ENCODE measurements around the gene ACACA.

Gene ACACA

GRCh38 chr17:37286430-37286829 is 120.2 kb downstream of the ACACA start:
- H3K36me3 ChIP-seq (ENCODE audit: control insufficient read depth, insufficient read depth, low read length), result peaks cover 32% of the 10 kb centered on the region
- no peaks in the 10 kb centered on the region for H3K27me3 ChIP-seq (ENCODE audit: control insufficient read depth, insufficient read depth, low read length)
- H3K4me1 ChIP-seq (ENCODE audit: control insufficient read depth, insufficient read depth, low read length), result no peaks in the 10 kb centered on the region
- no peaks in the 10 kb centered on the region for H3K9me3 ChIP-seq (ENCODE audit: control insufficient read depth, insufficient read depth, low read length)
- no peak overlapping the region for H3K9ac ChIP-seq (ENCODE audit: low read depth, low read length)
- H3K27ac ChIP-seq (ENCODE audit: low read depth, low read length), result no peak overlapping the region
- H3K4me3 ChIP-seq (ENCODE audit: low read depth, low read length), result no peak overlapping the region

GRCh38 chr17:37284191-37284590 is 122.4 kb downstream of the ACACA start:
- Histone ChIP-seq H3K9ac (ENCODE audit: low read depth, low read length) (no peak overlapping the region), H3K4me3 (ENCODE audit: low read depth, low read length) (no peak overlapping the region), H3K27ac (ENCODE audit: low read depth, low read length) (no peak overlapping the region), H3K36me3 (ENCODE audit: control insufficient read depth, insufficient read depth, low read length) (peaks cover 43% of the 10 kb centered on the region), H3K9me3 (ENCODE audit: control insufficient read depth, insufficient read depth, low read length) (no peaks in the 10 kb centered on the region), H3K4me1 (ENCODE audit: control insufficient read depth, insufficient read depth, low read length) (no peaks in the 10 kb centered on the region), H3K27me3 (ENCODE audit: control insufficient read depth, insufficient read depth, low read length) (no peaks in the 10 kb centered on the region)

- H3K36me3 ChIP-seq (ENCODE audit: control insufficient read depth, insufficient read depth, low read length), result peaks cover 43% of the 10 kb centered on the region
- no peak overlapping the region for H3K9ac ChIP-seq (ENCODE audit: low read depth, low read length)
- no peaks in the 10 kb centered on the region for H3K27me3 ChIP-seq (ENCODE audit: control insufficient read depth, insufficient read depth, low read length)
- H3K27ac ChIP-seq (ENCODE audit: low read depth, low read length), result no peak overlapping the region
- no peaks in the 10 kb centered on the region for H3K4me1 ChIP-seq (ENCODE audit: control insufficient read depth, insufficient read depth, low read length)
- H3K9me3 ChIP-seq (ENCODE audit: control insufficient read depth, insufficient read depth, low read length), result no peaks in the 10 kb centered on the region
- H3K4me3 ChIP-seq (ENCODE audit: low read depth, low read length), result no peak overlapping the region
Measured at GRCh38 chr17:37283414-37283961, 123.1 kb downstream of the ACACA start.

- no peaks in the 10 kb centered on the region for H3K9me3 ChIP-seq (ENCODE audit: control insufficient read depth, insufficient read depth, low read length)
- H3K27me3 ChIP-seq (ENCODE audit: control insufficient read depth, insufficient read depth, low read length), result no peaks in the 10 kb centered on the region
- H3K4me3 ChIP-seq (ENCODE audit: low read depth, low read length), result no peak overlapping the region
- no peak overlapping the region for H3K9ac ChIP-seq (ENCODE audit: low read depth, low read length)
- H3K4me1 ChIP-seq (ENCODE audit: control insufficient read depth, insufficient read depth, low read length), result no peaks in the 10 kb centered on the region
- peaks cover 68% of the 10 kb centered on the region for H3K36me3 ChIP-seq (ENCODE audit: control insufficient read depth, insufficient read depth, low read length)
- no peak overlapping the region for H3K27ac ChIP-seq (ENCODE audit: low read depth, low read length)
Measured at GRCh38 chr17:37280841-37281240, 125.8 kb downstream of the ACACA start.

DNA sequence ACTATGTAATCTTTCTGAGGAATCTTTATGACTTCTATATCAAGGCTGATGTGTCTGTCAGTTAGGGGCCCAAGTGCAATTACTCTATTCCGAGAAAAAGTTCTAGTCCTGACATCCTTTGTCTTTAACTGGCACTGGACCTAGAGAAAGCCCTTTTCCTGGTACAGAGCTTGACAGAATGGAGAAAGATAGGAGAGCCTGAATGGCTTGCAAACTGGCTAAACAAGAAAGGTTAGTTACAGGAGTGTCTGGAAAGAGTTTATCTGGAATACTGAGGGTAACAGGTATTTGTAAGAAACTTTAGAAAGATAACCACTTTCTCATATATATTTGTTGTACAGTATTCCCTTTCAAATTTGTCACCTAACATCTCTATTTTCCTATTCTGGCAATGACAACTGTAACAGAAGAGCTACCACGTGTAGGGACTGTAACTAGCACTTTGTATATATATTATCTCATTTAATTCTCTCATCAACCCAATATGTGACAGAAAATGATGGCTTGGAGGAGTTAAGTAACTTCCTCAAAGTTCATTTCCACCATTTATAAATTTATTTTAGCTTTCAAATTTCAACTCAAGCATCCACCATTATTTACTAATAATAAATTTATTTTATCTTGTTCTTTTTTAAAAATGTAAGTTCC is 128.3 kb downstream of the ACACA start:
- no peak overlapping the region for H3K4me3 ChIP-seq (ENCODE audit: low read depth, low read length)
- no peaks in the 10 kb centered on the region for H3K27me3 ChIP-seq (ENCODE audit: control insufficient read depth, insufficient read depth, low read length)
- H3K4me1 ChIP-seq (ENCODE audit: control insufficient read depth, insufficient read depth, low read length), result no peaks in the 10 kb centered on the region
- peaks cover 78% of the 10 kb centered on the region for H3K36me3 ChIP-seq (ENCODE audit: control insufficient read depth, insufficient read depth, low read length)
- H3K27ac ChIP-seq (ENCODE audit: low read depth, low read length), result no peak overlapping the region
- no peaks in the 10 kb centered on the region for H3K9me3 ChIP-seq (ENCODE audit: control insufficient read depth, insufficient read depth, low read length)
- no peak overlapping the region for H3K9ac ChIP-seq (ENCODE audit: low read depth, low read length)

DNA sequence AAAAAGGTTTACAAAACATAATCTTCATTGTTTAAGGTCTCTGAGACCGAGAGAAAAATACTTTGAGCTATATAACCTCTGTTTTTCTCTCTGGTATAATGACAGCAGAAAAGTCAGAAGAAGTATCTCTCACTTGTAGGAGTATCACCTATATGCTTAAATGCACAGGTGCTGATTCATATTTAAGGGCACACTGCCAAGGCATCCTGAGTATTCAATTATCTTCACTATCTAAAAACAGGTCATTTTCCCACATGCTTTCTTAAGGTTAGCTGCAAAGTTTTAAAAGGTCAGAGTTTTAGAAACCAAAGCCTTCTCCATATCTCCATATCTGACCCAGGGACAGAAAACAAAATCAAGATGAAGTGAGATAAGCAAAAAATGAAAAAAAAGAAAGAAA is 130.2 kb downstream of the ACACA start:
- Histone ChIP-seq H3K9me3 (ENCODE audit: control insufficient read depth, insufficient read depth, low read length) (no peaks in the 10 kb centered on the region), H3K27ac (ENCODE audit: low read depth, low read length) (no peak overlapping the region), H3K4me1 (ENCODE audit: control insufficient read depth, insufficient read depth, low read length) (no peaks in the 10 kb centered on the region), H3K27me3 (ENCODE audit: control insufficient read depth, insufficient read depth, low read length) (no peaks in the 10 kb centered on the region), H3K36me3 (ENCODE audit: control insufficient read depth, insufficient read depth, low read length) (peaks cover 71% of the 10 kb centered on the region), H3K4me3 (ENCODE audit: low read depth, low read length) (no peak overlapping the region), H3K9ac (ENCODE audit: low read depth, low read length) (no peak overlapping the region)

GRCh38 chr17:37274461-37274860 is 132.2 kb downstream of the ACACA start:
- no peak overlapping the region for H3K27ac ChIP-seq (ENCODE audit: low read depth, low read length)
- no peak overlapping the region for H3K4me3 ChIP-seq (ENCODE audit: low read depth, low read length)
- H3K9me3 ChIP-seq (ENCODE audit: control insufficient read depth, insufficient read depth, low read length), result no peaks in the 10 kb centered on the region
- H3K27me3 ChIP-seq (ENCODE audit: control insufficient read depth, insufficient read depth, low read length), result no peaks in the 10 kb centered on the region
- H3K36me3 ChIP-seq (ENCODE audit: control insufficient read depth, insufficient read depth, low read length), result peaks cover 76% of the 10 kb centered on the region
- no peak overlapping the region for H3K9ac ChIP-seq (ENCODE audit: low read depth, low read length)
- H3K4me1 ChIP-seq (ENCODE audit: control insufficient read depth, insufficient read depth, low read length), result no peaks in the 10 kb centered on the region

DNA sequence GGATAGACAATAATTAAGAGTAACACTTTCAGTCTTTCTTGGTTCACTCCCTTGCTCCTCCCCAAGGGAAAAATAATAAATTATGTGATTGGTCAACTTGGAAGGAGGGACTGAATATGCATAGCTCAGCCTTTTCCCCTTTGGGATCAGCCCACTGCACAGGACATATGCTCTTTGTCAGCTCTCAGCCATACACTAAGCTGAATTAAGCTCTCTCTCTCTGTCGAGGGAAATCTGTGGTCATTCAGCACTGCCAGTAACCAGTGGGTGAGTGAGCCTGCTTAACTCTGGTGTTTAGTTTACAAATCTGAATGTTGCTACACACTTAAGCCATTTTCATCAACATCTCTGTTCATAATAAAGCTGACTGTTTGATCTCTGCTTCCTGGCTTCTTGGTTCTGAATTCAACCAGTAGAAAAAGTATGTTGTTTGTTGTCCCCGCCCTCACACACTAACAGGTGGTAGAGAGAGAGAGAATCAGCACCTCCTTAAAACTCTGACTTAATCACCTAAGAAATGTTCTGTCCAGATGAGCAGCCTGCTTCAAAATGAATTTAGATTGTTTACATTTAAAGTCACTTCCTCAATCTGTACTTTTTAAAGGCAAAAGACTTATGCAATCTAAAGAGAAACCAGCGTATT is 133.1 kb downstream of the ACACA start:
- H3K4me1 ChIP-seq (ENCODE audit: control insufficient read depth, insufficient read depth, low read length), result no peaks in the 10 kb centered on the region
- H3K36me3 ChIP-seq (ENCODE audit: control insufficient read depth, insufficient read depth, low read length), result peaks cover 85% of the 10 kb centered on the region
- H3K27ac ChIP-seq (ENCODE audit: low read depth, low read length), result no peak overlapping the region
- H3K4me3 ChIP-seq (ENCODE audit: low read depth, low read length), result no peak overlapping the region
- no peak overlapping the region for H3K9ac ChIP-seq (ENCODE audit: low read depth, low read length)
- H3K27me3 ChIP-seq (ENCODE audit: control insufficient read depth, insufficient read depth, low read length), result no peaks in the 10 kb centered on the region
- no peaks in the 10 kb centered on the region for H3K9me3 ChIP-seq (ENCODE audit: control insufficient read depth, insufficient read depth, low read length)

- H3K27me3 ChIP-seq (ENCODE audit: control insufficient read depth, insufficient read depth, low read length), result no peaks in the 10 kb centered on the region
- peaks cover 95% of the 10 kb centered on the region for H3K36me3 ChIP-seq (ENCODE audit: control insufficient read depth, insufficient read depth, low read length)
- no peaks in the 10 kb centered on the region for H3K4me1 ChIP-seq (ENCODE audit: control insufficient read depth, insufficient read depth, low read length)
- peaks cover 10% of the 10 kb centered on the region; the same call in 1 of the 2 replicates for H3K9me3 ChIP-seq (ENCODE audit: control insufficient read depth, insufficient read depth, low read length)
- H3K4me3 ChIP-seq (ENCODE audit: low read depth, low read length), result no peak overlapping the region
- no peak overlapping the region for H3K27ac ChIP-seq (ENCODE audit: low read depth, low read length)
- H3K9ac ChIP-seq (ENCODE audit: low read depth, low read length), result no peak overlapping the region
Measured at GRCh38 chr17:37265446-37266173, 141.0 kb downstream of the ACACA start.

GRCh38 chr17:37261286-37261685 is 145.3 kb downstream of the ACACA start:
- no peak overlapping the region for H3K9ac ChIP-seq (ENCODE audit: low read depth, low read length)
- H3K9me3 ChIP-seq (ENCODE audit: control insufficient read depth, insufficient read depth, low read length), result peaks cover 7% of the 10 kb centered on the region; the same call in 1 of the 2 replicates
- H3K36me3 ChIP-seq (ENCODE audit: control insufficient read depth, insufficient read depth, low read length), result peaks cover 94% of the 10 kb centered on the region
- H3K4me1 ChIP-seq (ENCODE audit: control insufficient read depth, insufficient read depth, low read length), result no peaks in the 10 kb centered on the region
- no peaks in the 10 kb centered on the region for H3K27me3 ChIP-seq (ENCODE audit: control insufficient read depth, insufficient read depth, low read length)
- H3K27ac ChIP-seq (ENCODE audit: low read depth, low read length), result no peak overlapping the region
- H3K4me3 ChIP-seq (ENCODE audit: low read depth, low read length), result no peak overlapping the region

Measured in HUES48 (cell line).